ENCODE data around the gene PPP1R36.
"Not testable (repeated sequence)": the region's sequence is repeated elsewhere in the genome, so short reads cannot be mapped to it uniquely, and the experiment has no call there.

Gene PPP1R36

DNA sequence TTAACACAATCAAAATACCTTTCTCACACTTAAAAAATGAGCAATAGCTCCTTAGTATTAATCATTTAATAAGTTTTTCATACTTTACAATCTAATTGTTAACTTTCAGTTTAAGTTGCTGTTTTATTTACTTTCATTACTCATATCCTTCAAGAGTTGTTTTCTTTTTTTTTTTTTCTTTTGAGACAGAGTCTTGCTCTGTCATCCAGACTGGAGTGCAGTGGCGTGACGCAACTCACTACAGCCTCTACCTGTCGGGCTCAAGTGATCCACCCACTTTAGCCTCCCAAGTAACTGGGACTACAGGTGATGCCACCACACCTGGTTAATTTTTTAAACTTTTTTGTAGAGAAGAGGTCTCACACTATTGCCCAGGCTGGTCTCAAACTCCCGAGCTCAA is 29.1 kb upstream of the PPP1R36 start:
- no peak for DNase-seq (ENCODE audit: low read depth)

DNA sequence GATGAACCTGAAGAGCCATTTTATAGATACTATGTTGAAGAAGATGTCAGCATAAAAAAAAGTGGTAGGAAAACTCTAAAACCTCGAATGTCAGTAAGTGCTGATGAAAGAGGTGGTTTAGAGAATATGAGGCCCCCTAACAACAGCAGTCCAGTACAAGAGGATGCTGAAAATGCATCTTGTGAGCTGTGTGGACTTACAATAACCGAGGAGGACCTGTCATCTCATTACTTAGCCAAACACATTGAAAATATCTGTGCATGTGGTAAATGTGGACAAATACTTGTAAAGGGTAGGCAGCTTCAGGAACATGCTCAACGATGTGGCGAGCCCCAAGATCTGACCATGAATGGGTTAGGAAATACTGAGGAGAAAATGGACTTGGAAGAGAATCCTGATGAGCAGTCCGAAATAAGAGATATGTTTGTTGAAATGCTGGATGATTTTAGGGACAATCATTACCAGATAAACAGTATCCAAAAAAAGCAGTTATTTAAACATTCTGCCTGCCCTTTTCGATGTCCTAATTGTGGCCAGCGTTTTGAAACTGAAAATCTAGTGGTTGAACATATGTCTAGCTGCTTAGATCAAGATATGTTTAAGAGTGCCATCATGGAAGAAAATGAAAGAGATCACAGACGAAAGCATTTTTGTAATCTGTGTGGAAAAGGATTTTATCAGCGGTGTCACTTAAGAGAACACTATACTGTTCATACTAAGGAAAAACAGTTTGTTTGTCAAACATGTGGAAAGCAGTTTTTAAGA is 27.0 kb upstream of the PPP1R36 start:
- no peak for DNase-seq (ENCODE audit: low read depth)

DNA sequence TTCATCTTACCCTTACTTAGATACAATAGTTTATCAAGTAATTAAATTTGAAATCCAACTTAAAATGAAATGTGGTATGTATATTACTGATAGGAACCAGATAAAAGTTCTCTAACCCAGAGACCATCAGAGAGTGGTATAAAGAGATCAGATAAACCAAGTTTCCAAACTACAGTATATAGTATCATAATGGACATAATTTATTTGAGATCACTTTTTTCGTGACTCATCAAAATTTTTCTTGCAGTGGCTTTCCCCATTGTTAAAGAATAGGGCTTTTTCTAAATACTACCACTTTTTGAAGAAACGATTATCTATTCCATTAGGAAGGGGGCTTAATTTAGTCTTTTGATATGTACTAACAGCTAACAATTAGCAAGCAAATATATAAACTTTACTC is 24.4 kb upstream of the PPP1R36 start:
- DNase-seq (ENCODE audit: low read depth): no peak

DNA sequence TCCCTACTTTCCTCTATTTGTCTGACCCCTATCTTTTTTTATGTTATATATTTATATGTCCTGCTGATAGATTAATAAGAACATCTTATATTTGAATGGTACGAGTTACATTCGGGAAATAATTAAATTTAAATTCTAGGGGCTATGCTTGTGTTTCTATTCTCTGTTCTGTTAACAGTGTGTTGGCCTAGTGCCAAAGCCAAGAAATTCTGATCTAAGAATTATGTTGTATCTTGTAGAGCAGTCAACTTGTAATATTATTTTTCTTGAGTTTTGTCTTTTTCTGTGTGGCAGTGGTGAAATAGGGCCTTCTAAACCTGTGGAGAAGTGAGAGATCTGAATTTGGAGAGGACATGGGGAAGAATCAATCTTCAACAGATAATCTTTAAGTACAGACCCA is 18.2 kb upstream of the PPP1R36 start:
- no peak for DNase-seq (ENCODE audit: low read depth)

DNA sequence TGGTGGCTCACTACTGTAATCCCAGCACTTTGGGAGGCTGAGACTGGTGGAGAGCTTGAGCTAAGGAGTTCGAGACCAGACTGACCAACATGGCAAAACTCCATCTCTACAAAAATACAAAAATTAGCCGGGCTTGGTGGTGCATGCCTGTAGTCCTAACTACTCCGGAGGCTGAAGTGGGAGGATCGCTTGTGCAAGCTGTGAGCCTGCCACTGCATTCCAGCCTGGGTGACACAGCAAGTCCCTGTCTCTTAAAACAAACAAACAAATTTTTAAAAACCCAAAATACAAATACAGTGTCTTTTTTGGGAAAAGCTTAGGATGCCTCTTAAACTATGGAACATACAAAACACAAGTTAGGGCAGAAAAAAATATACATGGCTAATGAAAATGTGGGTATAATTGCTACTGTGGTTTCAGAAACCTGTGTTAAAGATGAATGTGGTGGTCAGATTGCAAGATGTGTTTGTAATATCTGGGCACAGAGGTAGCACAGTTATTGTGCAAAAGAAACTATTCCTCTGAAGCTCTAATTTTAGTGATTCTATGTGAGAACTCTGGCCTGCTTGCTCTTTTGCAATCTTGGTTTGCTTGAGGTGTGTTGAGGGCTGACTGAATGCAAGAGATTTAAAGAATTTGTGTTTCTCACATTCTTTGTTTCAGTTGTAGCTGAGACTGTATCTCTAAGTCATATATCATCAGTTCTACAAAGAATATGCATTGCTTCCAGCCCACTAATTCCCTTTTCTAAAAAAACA is 13.1 kb upstream of the PPP1R36 start:
- peak; percentile 56 for DNase-seq (ENCODE audit: low read depth)

DNA sequence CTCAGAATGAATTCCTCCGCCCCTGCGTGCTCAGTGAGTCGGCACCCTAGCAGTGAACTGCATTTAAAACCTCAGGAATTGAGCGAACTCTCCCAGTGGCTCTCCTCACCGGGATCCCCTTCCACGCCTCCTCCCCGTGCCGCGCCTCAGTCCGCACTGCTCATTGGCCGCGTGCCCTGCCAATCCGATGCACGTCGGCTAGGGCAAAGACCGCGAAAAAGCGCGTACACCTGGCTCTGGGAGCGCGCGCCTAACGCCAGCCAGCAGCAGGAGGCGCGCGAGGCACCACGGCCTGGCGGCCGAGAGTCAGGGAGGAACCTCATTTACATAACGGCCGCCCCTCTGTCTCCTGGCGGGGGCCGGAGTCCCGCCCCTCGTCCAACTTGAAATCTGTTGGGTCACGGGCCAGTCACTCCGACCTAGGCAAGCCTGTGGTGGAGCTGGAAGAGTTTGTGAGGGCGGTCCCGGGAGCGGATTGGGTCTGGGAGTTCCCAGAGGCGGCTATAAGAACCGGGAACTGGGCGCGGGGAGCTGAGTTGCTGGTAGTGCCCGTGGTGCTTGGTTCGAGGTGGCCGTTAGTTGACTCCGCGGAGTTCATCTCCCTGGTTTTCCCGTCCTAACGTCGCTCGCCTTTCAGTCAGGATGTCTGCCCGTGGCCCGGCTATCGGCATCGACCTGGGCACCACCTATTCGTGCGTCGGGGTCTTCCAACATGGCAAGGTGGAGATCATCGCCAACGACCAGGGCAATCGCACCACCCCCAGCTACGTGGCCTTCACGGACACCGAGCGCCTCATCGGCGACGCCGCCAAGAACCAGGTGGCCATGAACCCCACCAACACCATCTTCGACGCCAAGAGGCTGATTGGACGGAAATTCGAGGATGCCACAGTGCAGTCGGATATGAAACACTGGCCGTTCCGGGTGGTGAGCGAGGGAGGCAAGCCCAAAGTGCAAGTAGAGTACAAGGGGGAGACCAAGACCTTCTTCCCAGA is 9.3 kb upstream of the PPP1R36 start, which contains the start of gene HSPA2:
Gene HSPA2 (plus strand): TSS at position 534 of the 995 bp plus-strand sequence. CDS start 109 bp downstream, at position 643.
- peak; percentile 99 for DNase-seq (ENCODE audit: low read depth)

DNA sequence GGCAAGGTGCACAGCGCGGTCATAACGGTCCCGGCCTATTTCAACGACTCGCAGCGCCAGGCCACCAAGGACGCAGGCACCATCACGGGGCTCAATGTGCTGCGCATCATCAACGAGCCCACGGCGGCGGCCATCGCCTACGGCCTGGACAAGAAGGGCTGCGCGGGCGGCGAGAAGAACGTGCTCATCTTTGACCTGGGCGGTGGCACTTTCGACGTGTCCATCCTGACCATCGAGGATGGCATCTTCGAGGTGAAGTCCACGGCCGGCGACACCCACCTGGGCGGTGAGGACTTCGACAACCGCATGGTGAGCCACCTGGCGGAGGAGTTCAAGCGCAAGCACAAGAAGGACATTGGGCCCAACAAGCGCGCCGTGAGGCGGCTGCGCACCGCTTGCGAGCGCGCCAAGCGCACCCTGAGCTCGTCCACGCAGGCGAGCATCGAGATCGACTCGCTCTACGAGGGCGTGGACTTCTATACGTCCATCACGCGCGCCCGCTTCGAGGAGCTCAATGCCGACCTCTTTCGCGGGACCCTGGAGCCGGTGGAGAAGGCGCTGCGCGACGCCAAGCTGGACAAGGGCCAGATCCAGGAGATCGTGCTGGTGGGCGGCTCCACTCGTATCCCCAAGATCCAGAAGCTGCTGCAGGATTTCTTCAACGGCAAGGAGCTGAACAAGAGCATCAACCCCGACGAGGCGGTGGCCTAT is 8.3 kb upstream of the PPP1R36 start:
- no peak for DNase-seq (ENCODE audit: low read depth)

DNA sequence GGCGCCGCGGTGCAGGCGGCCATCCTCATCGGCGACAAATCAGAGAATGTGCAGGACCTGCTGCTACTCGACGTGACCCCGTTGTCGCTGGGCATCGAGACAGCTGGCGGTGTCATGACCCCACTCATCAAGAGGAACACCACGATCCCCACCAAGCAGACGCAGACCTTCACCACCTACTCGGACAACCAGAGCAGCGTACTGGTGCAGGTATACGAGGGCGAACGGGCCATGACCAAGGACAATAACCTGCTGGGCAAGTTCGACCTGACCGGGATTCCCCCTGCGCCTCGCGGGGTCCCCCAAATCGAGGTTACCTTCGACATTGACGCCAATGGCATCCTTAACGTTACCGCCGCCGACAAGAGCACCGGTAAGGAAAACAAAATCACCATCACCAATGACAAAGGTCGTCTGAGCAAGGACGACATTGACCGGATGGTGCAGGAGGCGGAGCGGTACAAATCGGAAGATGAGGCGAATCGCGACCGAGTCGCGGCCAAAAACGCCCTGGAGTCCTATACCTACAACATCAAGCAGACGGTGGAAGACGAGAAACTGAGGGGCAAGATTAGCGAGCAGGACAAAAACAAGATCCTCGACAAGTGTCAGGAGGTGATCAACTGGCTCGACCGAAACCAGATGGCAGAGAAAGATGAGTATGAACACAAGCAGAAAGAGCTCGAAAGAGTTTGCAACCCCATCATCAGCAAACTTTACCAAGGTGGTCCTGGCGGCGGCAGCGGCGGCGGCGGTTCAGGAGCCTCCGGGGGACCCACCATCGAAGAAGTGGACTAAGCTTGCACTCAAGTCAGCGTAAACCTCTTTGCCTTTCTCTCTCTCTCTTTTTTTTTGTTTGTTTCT is 7.6 kb upstream of the PPP1R36 start:
- DNase-seq (ENCODE audit: low read depth): no peak

DNA sequence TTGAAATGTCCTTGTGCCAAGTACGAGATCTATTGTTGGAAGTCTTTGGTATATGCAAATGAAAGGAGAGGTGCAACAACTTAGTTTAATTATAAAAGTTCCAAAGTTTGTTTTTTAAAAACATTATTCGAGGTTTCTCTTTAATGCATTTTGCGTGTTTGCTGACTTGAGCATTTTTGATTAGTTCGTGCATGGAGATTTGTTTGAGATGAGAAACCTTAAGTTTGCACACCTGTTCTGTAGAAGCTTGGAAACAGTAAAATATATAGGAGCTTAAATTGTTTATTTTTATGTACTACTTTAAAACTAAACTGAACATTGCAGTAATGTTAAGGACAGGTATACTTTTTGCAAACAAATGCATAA is 6.9 kb upstream of the PPP1R36 start:
- DNase-seq (ENCODE audit: low read depth): no peak

DNA sequence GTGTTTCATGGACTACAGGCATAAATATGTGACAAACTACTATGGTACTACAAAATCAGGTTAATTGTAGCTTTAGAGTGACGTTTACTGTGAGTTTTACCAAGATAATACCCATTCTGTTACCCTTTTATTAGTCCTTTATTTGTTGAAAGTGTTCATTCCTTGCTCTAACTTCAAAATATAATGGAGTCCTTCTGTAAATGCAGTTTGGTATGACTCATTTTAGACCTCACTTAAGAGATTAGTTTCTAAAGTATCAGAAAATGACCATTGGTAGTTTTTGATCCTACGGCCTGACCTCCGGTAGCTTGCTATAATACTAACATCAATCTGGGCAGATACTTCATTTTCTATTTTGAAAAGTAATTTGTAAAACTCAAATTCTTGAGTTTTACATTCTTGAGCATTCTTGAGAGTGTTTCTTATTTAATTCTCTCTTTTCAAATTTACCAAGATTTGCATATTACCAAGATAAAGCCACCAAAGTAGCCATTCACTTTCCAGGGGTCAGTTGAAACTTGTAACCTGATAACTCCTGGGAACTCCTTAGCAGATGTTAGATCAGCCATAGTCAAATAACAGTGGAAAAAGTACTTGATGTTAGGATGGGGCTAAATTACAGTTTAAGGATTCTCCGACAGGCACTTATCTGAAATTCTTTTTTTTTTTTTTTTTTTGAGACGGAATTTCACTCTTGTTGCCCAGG is 5.0 kb upstream of the PPP1R36 start:
- DNase-seq (ENCODE audit: low read depth): no peak

DNA sequence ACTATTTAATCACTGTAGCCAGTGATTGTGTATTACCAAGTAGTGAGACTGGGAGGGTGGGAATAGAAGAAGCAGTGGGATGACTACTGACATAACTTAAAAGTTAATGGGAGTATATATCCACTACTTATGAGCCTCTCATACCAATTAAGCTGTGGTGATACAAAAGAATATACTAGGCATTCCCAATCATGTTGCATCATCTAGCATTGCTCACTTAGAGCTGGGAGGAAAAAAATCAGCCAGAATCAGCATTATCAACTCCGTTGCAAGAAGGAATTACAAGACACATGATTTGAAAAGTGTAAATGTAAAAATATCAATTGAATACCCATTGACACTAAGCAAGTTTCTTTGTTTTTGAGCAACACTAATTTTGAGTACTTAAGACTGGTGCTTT is 745 bp upstream of the PPP1R36 start:
- DNase-seq (ENCODE audit: low read depth): no peak

DNA sequence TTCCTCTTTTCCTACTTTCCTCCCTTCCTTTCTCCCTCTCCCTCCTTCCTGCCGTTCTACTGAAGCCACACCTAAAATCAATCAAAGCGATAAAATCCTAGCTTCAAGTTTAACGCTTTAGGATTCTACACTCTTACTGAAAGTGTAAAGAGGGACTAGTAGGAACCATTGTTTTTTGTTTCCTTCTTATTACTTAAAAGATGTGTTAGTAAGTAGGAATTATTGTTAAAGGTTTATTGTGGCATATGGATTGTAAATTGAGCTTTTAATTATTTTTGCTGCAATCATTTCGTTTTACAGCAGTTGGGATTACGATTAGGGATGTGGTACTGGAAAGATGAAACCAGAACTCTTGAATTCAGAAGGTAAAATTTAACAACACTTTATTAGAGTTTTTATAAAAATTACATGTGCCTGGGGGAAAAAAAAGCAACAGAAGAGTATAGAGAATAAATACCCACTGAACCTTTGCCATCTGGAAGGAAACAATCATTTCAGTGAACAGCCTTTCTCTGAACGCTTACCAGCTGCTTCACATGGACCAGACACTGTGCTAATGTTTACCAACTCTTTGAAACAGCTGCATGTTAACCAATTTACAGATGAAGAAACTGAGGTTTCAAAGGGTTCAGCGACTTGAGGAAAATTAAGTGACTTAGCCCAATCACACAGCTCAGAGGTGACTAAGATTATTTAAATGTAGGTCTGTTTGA is 1.0 kb downstream of the PPP1R36 start:
- DNase-seq (ENCODE audit: low read depth): no peak

DNA sequence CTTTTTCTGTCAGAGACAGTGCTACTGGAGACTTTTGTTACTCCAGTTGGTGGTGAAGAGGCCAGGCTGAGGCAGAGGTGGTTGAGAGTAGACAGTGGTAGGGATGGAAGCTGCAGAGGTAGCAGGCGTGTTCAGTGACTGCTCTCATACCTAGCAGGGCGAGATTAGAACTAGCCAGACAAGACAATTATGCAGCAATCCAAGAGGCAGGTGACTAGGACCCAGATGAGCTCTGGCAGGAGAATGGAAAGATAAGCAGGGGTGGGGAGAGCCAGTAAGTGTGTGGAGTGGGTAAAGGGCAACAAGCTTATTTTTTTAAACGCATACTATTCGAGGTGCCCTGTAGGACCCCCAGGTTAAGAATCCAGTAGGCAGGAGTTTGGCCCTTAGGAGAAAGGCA is 4.8 kb downstream of the PPP1R36 start:
- DNase-seq (ENCODE audit: low read depth): no peak

DNA sequence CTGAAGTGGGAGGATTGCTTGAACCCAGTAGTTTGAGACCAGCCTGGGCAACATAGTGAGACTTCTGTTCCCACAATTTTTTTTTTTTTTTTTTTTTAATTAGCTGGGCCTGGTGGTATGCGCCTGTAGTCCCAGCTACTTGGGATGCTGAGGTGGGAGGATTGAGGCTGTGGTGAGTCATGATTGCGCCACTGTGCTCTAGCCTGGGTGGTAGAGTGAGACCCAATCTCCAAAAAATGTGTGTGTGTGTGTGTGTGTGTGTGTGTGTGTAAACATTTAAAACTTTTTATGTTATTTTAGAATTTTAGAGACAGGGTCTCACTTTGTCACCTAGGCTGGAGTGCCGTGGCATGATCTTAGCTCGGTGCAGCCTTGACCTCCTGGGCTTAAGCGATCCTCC is 6.8 kb downstream of the PPP1R36 start:
- DNase-seq (ENCODE audit: low read depth): peak; percentile 82

DNA sequence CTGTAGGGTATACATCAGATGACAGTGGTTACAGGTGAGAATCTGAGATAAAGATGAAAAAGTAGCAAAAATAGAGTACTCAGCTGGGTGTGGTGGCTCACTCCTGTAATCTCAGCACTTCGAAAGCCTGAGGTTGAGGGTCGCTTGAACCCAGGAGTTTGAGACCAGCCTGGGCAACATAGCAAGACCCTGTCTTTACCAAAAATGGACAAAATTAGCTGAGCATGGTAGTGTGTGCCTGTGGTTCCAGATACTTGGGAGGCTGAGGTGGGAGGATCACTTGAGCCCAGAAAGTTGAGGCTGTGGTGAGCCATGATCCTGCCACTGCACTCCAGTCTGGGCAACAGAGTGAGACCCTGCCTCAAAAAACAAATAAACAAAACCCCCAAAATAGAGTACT is 8.5 kb downstream of the PPP1R36 start:
- not testable (repeated sequence) for DNase-seq (ENCODE audit: low read depth)

DNA sequence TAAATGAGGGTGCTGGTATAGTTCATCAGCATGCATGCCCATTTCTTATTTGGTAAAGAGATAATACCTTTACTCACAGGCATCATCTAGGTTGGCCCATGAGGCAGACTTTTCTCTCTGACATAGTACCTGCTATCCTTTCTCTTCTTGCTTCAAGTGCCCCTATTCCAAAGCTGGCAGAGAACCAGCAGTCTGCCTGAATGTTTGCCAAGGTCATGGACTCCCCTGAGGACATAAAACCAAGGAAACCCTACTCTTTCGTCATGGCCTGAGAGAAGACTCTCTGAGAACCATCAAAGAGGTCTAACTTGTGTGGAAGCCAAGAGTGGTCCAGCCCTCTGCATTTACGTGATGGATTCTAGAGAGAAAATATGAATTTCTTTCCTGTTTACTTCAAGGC is 11.9 kb downstream of the PPP1R36 start:
- no peak for DNase-seq (ENCODE audit: low read depth)

DNA sequence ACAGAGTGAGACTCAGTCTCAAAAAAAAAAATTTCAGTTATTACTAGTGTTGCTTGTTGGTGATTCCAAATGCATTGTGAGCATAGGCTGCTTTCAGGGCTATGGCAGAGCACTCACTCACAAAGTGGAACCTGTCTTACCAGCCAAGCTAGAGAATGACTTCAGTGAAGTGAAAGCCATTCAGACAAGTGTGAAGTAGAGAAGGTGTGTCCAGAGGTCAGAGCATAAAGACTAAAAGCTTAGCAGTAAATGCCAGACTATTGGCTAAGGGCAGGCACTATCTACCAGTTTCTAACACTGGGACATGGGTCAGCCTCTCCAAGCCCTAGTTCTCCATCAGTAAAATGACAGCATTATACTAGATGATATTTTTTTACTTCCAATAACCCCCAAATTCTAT is 12.7 kb downstream of the PPP1R36 start:
- DNase-seq (ENCODE audit: low read depth): no peak

DNA sequence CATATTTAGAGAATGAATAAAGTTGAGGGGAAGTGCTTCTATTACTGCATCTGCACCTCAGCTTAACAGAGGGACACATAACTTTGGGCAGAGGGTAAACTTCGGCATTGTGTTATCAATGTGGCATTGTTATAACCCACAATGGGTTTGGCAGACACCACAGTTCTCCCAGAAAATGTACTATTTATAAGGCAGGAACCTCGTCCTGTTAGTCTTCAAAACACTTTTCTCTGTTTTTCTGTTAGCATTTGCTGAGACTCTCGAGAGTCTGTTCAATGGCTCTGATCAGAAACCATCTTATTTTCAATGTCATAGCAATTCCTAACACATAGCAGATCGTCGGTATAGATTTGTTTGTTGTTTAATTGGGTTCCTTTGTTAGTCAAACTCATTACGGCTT is 13.9 kb downstream of the PPP1R36 start:
- DNase-seq (ENCODE audit: low read depth): no peak

DNA sequence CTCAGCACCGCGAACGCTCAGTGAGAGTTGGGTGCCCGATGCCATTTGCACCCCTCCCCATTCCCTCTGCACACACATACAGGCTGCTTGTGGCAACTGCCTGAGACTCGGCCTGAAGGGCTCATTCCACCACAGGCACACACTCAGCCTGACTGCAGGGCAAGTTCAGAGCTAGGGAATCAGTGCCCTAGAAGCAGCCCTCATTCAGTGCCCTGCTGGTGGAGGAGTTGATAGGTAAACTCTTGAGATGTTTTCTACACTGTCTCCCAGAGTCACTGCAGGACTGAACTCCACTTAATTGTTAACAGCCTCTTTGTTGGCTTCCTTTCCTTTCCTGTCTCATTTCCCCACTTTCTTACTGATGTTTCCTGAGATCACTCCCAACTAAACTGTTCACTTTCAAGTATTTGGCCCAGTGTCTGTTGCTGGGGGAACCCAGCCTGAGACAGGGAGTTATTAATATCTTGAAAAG is 16.9 kb downstream of the PPP1R36 start:
- DNase-seq (ENCODE audit: low read depth): peak; percentile 62
